ENCODE measurements around the gene ENKD1. TPM values are rescaled to one million over a fixed set of nuclear protein-coding genes. Genes with fewer than 3 reads are reported as not detected.

Gene ENKD1
- total and polyA plus RNA-seq, 2 of the 13 experiments (the other 11 are each of a cell fraction or from before 2014, with no cell fraction given), result 10.8 to 20.8 TPM

GRCh38 chr16:67666559-67667452 lies at the start of gene ENKD1, which contains the start of gene C16orf86 (continued):
- TF ChIP-seq ZNF574 (CRISPR knock-in tag; IDR thresholded peaks at IDR 0.05) (peak; percentile 63), TAF1 (CRISPR knock-in tag; IDR thresholded peaks at IDR 0.05) (peak; percentile 69), CSRNP2 (CRISPR knock-in tag; conservative IDR thresholded peaks at IDR 0.05; ENCODE audit: low read depth) (no peak), PAF1 (CRISPR knock-in tag; IDR thresholded peaks at IDR 0.05) (no peak), ZNF597 (CRISPR knock-in tag; IDR thresholded peaks at IDR 0.05) (no peak), SALL2 (CRISPR knock-in tag; IDR thresholded peaks at IDR 0.05) (peak; percentile 15), ZNF670 (CRISPR knock-in tag; IDR thresholded peaks at IDR 0.05; ENCODE audit: borderline replicate concordance) (peak; percentile 73; the same call in 1 of the 2 replicates), PCBP2 (optimal IDR thresholded peaks at IDR 0.05; ENCODE audit: low read depth, low read length, poor library complexity, severe bottlenecking) (no peak), TFDP2 (CRISPR knock-in tag; IDR thresholded peaks at IDR 0.05) (peak; percentile 66), ZNF607 (CRISPR knock-in tag; IDR thresholded peaks at IDR 0.05; ENCODE audit: borderline replicate concordance) (peak; percentile 19; the same call in 1 of the 2 replicates)
- TF ChIP-seq, protein P1, sequence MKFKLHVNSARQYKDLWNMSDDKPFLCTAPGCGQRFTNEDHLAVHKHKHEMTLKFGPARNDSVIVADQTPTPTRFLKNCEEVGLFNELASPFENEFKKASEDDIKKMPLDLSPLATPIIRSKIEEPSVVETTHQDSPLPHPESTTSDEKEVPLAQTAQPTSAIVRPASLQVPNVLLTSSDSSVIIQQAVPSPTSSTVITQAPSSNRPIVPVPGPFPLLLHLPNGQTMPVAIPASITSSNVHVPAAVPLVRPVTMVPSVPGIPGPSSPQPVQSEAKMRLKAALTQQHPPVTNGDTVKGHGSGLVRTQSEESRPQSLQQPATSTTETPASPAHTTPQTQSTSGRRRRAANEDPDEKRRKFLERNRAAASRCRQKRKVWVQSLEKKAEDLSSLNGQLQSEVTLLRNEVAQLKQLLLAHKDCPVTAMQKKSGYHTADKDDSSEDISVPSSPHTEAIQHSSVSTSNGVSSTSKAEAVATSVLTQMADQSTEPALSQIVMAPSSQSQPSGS (CRISPR knock-in tag; IDR thresholded peaks at IDR 0.05), result peak; percentile 43; the same call in 1 of the 2 replicates
- TF ChIP-seq, protein P2, sequence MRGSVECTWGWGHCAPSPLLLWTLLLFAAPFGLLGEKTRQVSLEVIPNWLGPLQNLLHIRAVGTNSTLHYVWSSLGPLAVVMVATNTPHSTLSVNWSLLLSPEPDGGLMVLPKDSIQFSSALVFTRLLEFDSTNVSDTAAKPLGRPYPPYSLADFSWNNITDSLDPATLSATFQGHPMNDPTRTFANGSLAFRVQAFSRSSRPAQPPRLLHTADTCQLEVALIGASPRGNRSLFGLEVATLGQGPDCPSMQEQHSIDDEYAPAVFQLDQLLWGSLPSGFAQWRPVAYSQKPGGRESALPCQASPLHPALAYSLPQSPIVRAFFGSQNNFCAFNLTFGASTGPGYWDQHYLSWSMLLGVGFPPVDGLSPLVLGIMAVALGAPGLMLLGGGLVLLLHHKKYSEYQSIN (CRISPR knock-in tag; IDR thresholded peaks at IDR 0.05; ENCODE audit: borderline replicate concordance), result no peak
- TF ChIP-seq, protein P3, sequence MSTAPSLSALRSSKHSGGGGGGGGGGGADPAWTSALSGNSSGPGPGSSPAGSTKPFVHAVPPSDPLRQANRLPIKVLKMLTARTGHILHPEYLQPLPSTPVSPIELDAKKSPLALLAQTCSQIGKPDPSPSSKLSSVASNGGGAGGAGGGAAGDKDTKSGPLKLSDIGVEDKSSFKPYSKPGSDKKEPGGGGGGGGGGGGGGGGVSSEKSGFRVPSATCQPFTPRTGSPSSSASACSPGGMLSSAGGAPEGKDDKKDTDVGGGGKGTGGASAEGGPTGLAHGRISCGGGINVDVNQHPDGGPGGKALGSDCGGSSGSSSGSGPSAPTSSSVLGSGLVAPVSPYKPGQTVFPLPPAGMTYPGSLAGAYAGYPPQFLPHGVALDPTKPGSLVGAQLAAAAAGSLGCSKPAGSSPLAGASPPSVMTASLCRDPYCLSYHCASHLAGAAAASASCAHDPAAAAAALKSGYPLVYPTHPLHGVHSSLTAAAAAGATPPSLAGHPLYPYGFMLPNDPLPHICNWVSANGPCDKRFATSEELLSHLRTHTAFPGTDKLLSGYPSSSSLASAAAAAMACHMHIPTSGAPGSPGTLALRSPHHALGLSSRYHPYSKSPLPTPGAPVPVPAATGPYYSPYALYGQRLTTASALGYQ (CRISPR knock-in tag; IDR thresholded peaks at IDR 0.05), result 0 out of 2 replicates have a peak, but pooled peaks have one; percentile 11
- TF ChIP-seq, protein P4, sequence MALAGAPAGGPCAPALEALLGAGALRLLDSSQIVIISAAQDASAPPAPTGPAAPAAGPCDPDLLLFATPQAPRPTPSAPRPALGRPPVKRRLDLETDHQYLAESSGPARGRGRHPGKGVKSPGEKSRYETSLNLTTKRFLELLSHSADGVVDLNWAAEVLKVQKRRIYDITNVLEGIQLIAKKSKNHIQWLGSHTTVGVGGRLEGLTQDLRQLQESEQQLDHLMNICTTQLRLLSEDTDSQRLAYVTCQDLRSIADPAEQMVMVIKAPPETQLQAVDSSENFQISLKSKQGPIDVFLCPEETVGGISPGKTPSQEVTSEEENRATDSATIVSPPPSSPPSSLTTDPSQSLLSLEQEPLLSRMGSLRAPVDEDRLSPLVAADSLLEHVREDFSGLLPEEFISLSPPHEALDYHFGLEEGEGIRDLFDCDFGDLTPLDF (CRISPR knock-in tag; IDR thresholded peaks at IDR 0.05), result peak; percentile 49

All from HepG2 (cell line).